Urothelium cell line (cell line): ENCODE results near the gene RFNG.

Experiments
- DNase-seq: peaks from one replicate; pipeline ENCODE4 v3.0.0; 2011; ENCODE audit warnings: low spot score, mixed read lengths
- FAIRE-seq: peaks from 2 replicates; lab custom pipeline; 2011; peaks lifted over from hg19 to GRCh38; lab: Jason Lieb, UNC

Gene RFNG

GRCh38 chr17:82089723-82090548, 38.3 kb upstream of the RFNG start:
- FAIRE-seq, result no peak
- no peak for DNase-seq

DNA sequence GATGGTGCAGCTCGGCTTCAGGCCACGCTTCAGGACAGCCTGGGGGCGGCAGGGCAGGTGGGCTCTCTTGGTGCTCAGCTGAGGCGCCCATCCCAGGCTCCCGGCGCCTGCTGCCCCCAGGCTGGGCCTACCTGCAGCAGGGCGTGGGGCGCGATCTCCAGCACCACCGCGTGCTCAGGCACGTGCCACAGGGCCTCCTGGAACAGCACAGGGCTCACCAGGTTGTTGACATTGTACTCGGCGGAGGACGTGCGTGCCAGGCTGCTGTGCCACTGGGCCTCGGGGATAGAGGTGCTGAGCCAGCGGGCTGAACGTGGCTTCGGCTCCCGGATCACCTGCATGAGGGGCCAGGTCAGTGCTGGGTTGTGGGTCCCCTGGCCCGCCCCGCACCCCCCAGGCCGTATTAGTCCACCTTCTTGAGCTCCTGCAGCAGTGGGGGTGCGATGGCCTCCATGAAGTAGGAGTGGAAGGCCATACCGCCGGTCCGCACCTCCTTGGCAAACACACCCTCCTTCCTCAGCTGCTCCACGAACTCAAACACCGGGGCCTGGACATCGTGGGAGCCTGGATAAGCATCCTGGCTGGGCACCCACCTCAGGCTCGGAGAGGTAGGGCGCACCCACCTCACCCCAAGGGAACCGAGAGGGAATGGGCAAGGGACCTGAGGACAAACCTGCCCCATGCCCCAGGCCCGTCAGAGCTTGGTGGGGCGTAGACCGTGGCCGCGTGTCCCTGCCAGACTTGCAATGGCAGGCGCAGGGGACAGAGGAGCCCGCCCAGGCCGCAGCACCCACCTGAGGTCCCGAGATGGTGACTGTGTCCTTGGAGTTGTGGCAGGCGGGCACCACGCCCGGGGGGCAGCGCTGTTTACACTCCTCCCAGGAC, 37.5 kb upstream of the RFNG start:
- FAIRE-seq, result peak; percentile 56
- no peak for DNase-seq

DNA sequence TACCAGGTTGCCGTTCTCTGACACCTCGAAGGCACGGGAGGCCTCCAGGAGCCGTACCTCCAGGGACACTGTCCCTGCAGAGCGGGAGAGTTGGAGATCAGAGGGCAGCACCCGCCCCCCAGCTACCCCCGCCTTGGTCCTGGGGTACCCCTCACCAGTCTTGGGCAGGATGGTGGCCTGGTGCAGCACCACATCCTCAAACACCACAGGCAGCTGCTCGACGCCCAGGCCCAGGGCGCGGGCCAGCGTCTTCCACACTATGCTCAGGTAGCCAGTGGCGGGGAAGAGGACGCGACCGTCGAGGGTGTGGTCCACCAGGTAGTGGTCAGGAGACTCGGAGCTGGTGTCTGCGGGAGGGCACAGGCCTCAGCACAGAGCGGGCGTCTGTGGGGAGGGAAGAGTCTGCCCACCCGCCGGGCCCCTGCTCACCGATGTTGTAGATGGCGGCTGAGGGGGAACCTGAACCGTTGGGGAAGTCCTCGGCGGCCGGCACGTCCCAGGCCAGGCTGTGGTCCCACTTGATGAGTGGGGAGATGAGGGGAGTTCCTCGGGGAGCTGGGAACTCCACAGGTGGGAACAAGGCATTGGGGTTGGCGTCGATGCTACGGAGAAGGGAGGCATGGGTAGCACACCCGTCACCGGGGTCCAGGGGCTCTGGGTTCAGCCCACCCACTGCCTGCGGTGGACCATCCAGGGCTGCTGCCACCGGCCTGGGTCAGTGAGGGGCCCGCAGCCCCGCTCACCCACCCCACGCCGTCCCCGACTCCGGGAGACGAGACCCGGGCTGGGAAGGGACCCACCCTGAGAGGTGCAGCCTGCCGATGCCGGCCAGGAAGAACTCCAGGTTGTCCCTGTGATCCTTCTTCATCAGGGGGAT, 36.6 kb upstream of the RFNG start:
- DNase-seq, result no peak
- FAIRE-seq, result peak; percentile 13

GRCh38 chr17:82086941-82087906, 35.6 kb upstream of the RFNG start:
- DNase-seq (no peak), FAIRE-seq (no peak)

- DNase-seq (no peak), FAIRE-seq (no peak)
Measured at GRCh38 chr17:82085931-82086764, 34.5 kb upstream of the RFNG start.

DNA sequence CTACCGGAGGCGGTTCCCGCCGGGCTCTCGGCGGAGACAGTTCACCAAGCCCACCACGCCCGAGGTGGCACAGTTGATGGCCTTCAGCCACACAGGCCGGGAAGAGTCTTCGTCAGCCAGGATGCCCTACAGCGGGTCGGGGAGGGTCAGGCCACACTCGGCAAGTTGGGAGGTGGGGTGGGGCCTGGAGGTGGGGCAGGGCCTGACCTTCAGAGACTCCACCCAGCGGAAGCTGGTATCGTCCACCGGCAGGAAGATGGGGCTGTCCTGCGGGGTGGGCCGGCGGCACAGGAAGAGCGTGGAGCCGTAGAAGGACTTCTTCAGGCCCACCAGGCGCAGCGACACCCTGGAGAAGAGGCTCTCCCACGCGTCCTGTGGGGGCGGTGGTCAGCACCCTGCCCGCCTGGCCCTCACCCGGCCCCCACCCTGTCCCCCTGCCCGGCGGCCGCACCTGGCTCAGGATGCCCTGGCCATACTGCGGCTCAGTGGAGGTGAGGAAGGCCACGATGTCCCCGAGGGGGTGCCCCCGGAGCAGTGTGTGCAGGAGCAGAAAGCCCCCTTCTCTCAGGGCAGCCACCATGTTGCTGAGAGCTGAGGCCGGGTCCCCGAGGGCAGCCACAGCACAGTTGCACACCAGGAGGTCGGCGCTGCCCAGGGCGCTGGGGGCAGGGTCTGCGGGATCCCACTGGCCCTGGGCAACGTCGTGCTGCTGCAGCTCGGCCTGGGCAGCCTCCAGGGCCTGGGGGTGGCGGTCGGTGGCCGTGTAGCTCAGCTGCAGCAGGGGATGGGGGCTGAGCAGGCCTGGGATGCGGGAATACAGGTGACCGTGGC, 33.6 kb upstream of the RFNG start:
- DNase-seq (no peak), FAIRE-seq (no peak)

- no peak for DNase-seq
- no peak for FAIRE-seq
Measured at GRCh38 chr17:82084373-82085030, 32.9 kb upstream of the RFNG start.

- FAIRE-seq (no peak), DNase-seq (no peak)
Measured at GRCh38 chr17:82083533-82084359, 32.1 kb upstream of the RFNG start.

- FAIRE-seq, result no peak
- DNase-seq, result no peak
Measured at GRCh38 chr17:82083009-82083408, 31.4 kb upstream of the RFNG start.

DNA sequence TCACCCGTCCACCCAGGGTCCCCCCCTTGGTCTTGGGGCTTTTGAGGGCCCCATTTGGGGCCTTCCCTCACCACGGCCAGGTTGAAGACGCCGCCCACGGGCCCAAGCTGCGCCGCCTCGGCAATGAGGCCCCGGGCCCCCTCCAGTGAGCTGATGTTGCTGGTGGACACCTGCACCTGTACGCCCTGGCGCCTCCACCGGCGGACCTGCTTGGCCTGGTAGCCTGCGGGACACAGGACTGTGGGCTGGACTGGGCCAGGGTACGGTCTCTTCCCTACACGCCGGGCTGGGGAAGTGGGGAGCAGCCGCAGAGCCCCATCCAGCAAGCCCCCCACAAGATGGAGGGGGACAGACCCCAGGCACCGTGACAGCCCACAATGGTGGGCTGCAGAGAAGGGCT, 30.8 kb upstream of the RFNG start:
- no peak for FAIRE-seq
- no peak for DNase-seq

DNA sequence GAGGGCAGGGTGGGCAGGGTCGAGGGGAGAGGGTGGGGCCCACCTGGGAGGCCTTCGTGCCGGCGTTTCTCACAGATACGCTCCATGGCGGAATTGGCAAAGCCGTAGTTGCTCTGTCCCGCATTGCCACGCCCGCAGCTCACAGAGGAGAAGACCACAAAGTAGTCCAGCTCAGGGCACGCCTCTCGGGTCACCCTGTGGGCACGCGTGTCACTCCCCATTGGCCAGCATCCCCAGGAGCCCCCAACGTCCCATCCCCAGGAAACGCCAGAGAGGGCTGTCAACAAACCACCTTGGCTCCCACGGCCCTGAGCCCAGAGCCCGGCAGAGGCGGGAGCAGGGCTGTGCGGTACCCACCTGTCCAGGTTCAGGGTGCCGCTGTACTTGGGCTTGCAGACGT, 30.4 kb upstream of the RFNG start:
- DNase-seq (no peak), FAIRE-seq (no peak)

- DNase-seq, result no peak
- FAIRE-seq, result no peak
Measured at GRCh38 chr17:82081546-82081945, 29.9 kb upstream of the RFNG start.

DNA sequence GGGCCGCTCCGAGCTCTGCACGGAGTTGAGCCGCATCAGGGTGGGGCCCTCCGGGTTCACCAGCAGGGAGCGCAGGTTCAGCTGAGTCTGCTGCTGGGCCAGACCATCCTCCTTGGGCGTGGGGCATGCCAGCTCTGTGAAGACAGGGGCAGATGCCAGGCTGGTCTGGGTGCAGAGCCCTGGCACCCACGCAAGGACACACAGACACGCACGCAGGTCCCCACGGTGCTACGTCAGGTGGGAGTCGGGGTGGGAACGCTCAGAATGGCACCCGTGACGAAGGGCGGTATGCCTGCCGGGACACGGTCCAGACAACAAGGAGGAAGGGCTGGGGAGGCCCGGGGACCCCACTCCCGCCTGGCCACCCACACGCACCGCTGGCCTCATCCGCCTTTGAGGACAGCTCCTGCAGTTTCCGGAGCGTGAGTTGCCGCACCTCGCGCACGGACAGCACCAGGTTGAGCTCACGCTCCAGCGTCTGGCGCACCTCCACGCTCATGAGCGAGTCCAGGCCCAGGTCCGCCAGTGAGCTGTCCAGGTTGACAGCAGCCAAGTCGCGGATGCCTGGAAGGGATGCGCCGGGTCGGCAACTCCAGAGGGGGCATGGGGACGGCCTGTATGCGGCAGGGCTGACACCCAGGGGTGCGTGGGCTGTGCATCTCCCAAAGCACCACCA, 29.3 kb upstream of the RFNG start:
- DNase-seq, result no peak
- FAIRE-seq, result no peak

DNA sequence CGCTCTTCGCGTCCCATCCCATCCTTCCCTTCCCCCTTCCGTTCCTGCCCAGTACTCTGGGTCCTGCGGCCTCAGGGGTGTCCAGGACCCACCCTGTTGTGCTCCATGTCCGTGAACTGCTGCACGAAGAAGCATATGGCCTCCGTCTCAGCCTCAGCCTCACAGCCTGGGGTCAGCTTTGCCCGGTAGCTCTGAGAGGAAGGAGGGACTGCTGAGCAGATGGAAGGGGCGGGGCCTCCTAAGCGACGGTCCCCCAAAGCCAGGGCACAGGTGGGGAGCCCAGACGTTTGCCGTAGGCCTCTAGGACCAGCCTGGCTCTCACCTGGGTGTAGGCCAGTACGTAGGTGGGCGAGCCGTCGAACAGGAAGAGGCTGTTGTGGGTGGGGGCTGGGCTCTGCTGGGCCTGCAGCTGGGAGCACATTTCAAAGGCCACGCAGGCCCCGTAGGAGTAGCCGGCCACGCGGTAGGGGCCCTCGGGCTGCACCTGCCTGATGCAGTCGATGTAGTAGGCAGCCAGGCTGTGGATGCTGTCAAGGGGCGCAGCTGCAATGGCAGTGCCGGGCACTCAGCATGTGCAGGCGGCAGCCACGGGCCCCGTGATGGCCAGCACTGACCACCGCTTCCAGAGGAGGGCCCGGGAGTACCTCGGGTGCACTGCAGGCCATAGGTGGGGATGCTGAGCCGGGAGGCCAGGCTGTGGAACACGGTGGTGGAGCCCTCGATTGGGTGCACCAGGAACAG, 28.6 kb upstream of the RFNG start:
- no peak for FAIRE-seq
- DNase-seq, result no peak

DNA sequence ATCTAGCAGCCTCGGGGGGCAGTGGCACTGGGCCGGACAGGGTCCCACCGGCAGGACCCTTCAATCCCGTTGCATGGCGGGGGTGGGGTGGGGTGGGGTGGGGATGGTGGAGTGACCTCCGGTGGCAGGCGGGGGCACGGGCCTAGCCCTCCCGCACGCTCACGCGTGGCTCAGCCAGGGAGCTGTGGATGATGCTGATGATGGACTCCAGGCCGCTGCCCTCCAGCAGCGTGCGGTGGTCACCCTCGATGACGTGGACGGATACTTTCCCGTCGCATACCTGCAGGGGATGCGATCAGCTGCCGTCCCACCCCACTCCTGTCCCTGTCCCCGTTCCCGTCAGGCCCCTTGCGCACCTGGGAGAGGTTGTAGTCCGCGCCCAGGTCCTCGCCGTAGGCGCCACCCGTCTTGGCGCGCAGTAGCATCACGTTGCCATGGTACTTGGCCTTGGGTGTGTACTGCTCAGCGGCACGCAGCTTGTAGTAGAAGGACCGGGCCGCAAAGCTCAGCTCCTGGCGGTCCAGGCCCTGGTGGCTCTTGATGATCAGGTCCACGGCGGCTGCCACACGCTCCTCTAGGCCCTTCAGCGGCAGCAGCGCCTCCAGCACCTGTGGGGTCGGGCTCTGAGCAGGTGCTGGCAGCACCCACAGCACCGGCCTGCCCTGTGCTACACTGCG, 27.5 kb upstream of the RFNG start:
- DNase-seq, result no peak
- no peak for FAIRE-seq
